OCI-LY1 (cell line): ENCODE data around the gene NBPF4.
A peak's percentile ranks its signal among the peaks of the same experiment; 100 is the strongest.
"Not testable (repeated sequence)": the region's sequence is repeated elsewhere in the genome, so short reads cannot be mapped to it uniquely, and the experiment has no call there.

Experiments
- H2AFZ ChIP-seq: fragments of 200-600 bp; sonication (generic), shearing (Covaris generic); 2 replicates; pipeline ENCODE4 v1.6.0; 2014; ENCODE audit warnings: antibody characterized with exemption, mild to moderate bottlenecking, low read length
- H3F3A ChIP-seq: fragments of 200-600 bp; sonication (generic), shearing (Covaris generic); 2 replicates; pipeline ENCODE4 v1.6.0; 2014; ENCODE audit warnings: mild to moderate bottlenecking, antibody characterized with exemption, low read length, moderate library complexity; ENCODE audit not compliant: insufficient read depth
- H3K27ac ChIP-seq: fragments of 200-600 bp; sonication (generic); 2 replicates; pipeline ENCODE4 v1.5.1; 2014; ENCODE audit warnings: low read length, mixed run types, mild to moderate bottlenecking, low read depth; ENCODE audit not compliant: poor library complexity, severe bottlenecking
- H3K27me3 ChIP-seq: fragments of 200-600 bp; sonication (generic); 2 replicates; pipeline ENCODE4 v1.6.0; 2014; ENCODE audit warnings: antibody characterized with exemption, mild to moderate bottlenecking, low read length, moderate library complexity; ENCODE audit not compliant: insufficient read depth
- H3K36me3 ChIP-seq: fragments of 200-600 bp; sonication (generic); 2 replicates; pipeline ENCODE4 v1.6.1; 2014; ENCODE audit warnings: mild to moderate bottlenecking, antibody characterized with exemption, low read length, moderate library complexity, mixed read lengths; ENCODE audit not compliant: insufficient read depth
- H3K4me1 ChIP-seq: fragments of 200-600 bp; sonication (generic); 2 replicates; pipeline ENCODE4 v1.5.1; 2014; ENCODE audit warnings: mild to moderate bottlenecking, low read length, moderate library complexity; ENCODE audit not compliant: insufficient read depth, severe bottlenecking
- H3K4me2 ChIP-seq: fragments of 200-600 bp; sonication (generic), shearing (Covaris generic); 2 replicates; pipeline ENCODE4 v1.6.1; 2014; ENCODE audit warnings: low read length
- H3K4me3 ChIP-seq: fragments of 200-600 bp; sonication (generic); 2 replicates; pipeline ENCODE4 v1.5.1; 2014; ENCODE audit warnings: low read length, low read depth, mild to moderate bottlenecking, mixed read lengths; ENCODE audit not compliant: poor library complexity, severe bottlenecking
- H3K79me2 ChIP-seq: fragments of 200-600 bp; shearing (Covaris generic); 2 replicates; pipeline ENCODE4 v1.6.1; 2016; ENCODE audit warnings: mixed run types, low read length, mixed read lengths; ENCODE audit not compliant: insufficient read depth
- H3K9ac ChIP-seq: fragments of 200-600 bp; sonication (generic), shearing (Covaris generic); 2 replicates; pipeline ENCODE4 v1.6.1; 2014; ENCODE audit warnings: mild to moderate bottlenecking, low read length, mixed read lengths
- H3K9me2 ChIP-seq: fragments of 200-600 bp; sonication (generic), shearing (Covaris generic); 2 replicates; pipeline ENCODE4 v1.6.1; 2014; ENCODE audit warnings: low read depth, mild to moderate bottlenecking, low read length, mixed read lengths
- H3K9me3 ChIP-seq: fragments of 200-600 bp; shearing (Covaris generic); 2 replicates; pipeline ENCODE4 v1.6.1; 2014; ENCODE audit warnings: low read length, mixed read lengths
- H4K20me1 ChIP-seq: fragments of 200-600 bp; sonication (generic), shearing (Covaris generic); 2 replicates; pipeline ENCODE4 v1.6.0; 2016; ENCODE audit warnings: mild to moderate bottlenecking, low read length; ENCODE audit not compliant: insufficient read depth
- CTCF ChIP-seq: fragments of 200-600 bp; sonication (generic), shearing (Covaris generic); IDR thresholded peaks from 2 replicates; pipeline ENCODE4 v1.5.1; 2017; ENCODE audit warnings: mild to moderate bottlenecking, antibody characterized with exemption, low read length, moderate library complexity, mixed read lengths

Gene NBPF4

GRCh38 chr1:108217515-108218174 lies 26.2 kb downstream of the NBPF4 start:
- not testable (repeated sequence) for H3K27ac ChIP-seq, H3F3A ChIP-seq, H3K9me3 ChIP-seq, H4K20me1 ChIP-seq, H3K9ac ChIP-seq, H3K4me1 ChIP-seq, H3K9me2 ChIP-seq, H3K4me3 ChIP-seq, H3K36me3 ChIP-seq, H3K27me3 ChIP-seq, H3K4me2 ChIP-seq, H2AFZ ChIP-seq, H3K79me2 ChIP-seq

- not testable (repeated sequence) for H3K4me3 ChIP-seq, H2AFZ ChIP-seq, H3K9me2 ChIP-seq, H3K9ac ChIP-seq, H3K27ac ChIP-seq, H3K9me3 ChIP-seq, H3K4me2 ChIP-seq, H4K20me1 ChIP-seq, H3F3A ChIP-seq, H3K36me3 ChIP-seq, H3K79me2 ChIP-seq, H3K27me3 ChIP-seq, H3K4me1 ChIP-seq
These were observed 26.9 kb downstream of the NBPF4 start for GRCh38 chr1:108217007-108217406.

- H3F3A ChIP-seq, H2AFZ ChIP-seq, H3K27ac ChIP-seq: not testable (repeated sequence)
These were observed 27.6 kb downstream of the NBPF4 start for GRCh38 chr1:108216028-108216890.

GRCh38 chr1:108214641-108215465 lies 29.0 kb downstream of the NBPF4 start:
- peak; percentile 47 for TF ChIP-seq CTCF
- not testable (repeated sequence) for H3K4me1 ChIP-seq, H3K79me2 ChIP-seq, H3K9me2 ChIP-seq, H4K20me1 ChIP-seq, H3K9ac ChIP-seq, H3K9me3 ChIP-seq, H2AFZ ChIP-seq, H3K4me3 ChIP-seq, H3K36me3 ChIP-seq, H3F3A ChIP-seq, H3K27me3 ChIP-seq, H3K27ac ChIP-seq, H3K4me2 ChIP-seq

More at GRCh38 chr1:108216028-108216890, 27.6 kb downstream of the NBPF4 start:
- not testable (repeated sequence) for H3K4me2 ChIP-seq, H3K79me2 ChIP-seq, H3K27me3 ChIP-seq, H4K20me1 ChIP-seq, H3K4me1 ChIP-seq, H3K4me3 ChIP-seq, H3K9me2 ChIP-seq, H3K9me3 ChIP-seq, H3K36me3 ChIP-seq, H3K9ac ChIP-seq
